Measurements from ENCODE around the gene VWF.

The VWF gene

DNA sequence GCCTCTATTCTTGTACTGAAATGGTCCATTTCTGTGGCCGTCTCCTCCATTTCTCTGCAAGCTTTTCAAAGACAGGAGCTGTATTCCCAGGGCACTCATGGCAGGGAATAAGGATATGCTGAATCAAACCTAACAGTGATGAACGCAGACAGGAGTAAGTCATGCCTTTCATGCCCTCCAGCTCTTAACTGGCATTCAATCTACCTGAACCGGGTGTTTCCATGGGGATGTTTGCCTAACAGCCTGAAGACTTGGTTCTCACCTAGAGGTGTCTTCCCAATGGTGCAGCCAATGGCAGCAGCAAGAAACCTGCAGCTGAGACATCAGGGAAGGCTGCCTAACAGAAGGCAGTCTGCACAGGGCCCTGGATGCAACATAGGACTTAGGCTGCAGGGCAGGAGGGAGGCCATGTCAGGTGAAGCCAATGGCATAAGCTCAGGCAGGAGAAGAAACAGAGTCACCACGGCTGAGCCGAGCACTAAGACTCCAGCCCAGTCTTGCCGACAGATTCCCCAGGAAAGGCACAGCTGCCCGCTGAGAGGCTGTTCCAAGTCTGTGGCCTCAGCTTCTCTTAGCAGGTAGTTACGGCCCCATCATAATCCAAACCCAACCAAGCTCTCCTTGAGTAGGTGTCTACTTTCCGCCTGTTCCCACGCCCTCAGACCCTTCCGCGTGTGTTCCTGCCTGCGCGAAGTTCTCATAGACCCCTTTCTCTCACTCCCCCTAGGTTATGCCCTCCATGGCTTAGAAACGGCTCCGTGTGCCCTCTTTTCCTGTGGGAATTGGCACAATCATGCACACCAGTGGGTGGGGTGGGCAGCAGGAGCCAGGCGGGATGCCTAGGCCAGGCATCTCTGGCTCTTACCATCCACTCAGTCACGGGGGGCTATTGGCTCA lies 44.1 kb downstream of the VWF start:
- TF ChIP-seq, protein P1, sequence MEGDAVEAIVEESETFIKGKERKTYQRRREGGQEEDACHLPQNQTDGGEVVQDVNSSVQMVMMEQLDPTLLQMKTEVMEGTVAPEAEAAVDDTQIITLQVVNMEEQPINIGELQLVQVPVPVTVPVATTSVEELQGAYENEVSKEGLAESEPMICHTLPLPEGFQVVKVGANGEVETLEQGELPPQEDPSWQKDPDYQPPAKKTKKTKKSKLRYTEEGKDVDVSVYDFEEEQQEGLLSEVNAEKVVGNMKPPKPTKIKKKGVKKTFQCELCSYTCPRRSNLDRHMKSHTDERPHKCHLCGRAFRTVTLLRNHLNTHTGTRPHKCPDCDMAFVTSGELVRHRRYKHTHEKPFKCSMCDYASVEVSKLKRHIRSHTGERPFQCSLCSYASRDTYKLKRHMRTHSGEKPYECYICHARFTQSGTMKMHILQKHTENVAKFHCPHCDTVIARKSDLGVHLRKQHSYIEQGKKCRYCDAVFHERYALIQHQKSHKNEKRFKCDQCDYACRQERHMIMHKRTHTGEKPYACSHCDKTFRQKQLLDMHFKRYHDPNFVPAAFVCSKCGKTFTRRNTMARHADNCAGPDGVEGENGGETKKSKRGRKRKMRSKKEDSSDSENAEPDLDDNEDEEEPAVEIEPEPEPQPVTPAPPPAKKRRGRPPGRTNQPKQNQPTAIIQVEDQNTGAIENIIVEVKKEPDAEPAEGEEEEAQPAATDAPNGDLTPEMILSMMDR (IDR thresholded peaks at IDR 0.05; ENCODE audit: low read depth, low read length), result no peak
- DNase-seq (ENCODE audit: extremely low read depth, low read depth), result no peak

DNA sequence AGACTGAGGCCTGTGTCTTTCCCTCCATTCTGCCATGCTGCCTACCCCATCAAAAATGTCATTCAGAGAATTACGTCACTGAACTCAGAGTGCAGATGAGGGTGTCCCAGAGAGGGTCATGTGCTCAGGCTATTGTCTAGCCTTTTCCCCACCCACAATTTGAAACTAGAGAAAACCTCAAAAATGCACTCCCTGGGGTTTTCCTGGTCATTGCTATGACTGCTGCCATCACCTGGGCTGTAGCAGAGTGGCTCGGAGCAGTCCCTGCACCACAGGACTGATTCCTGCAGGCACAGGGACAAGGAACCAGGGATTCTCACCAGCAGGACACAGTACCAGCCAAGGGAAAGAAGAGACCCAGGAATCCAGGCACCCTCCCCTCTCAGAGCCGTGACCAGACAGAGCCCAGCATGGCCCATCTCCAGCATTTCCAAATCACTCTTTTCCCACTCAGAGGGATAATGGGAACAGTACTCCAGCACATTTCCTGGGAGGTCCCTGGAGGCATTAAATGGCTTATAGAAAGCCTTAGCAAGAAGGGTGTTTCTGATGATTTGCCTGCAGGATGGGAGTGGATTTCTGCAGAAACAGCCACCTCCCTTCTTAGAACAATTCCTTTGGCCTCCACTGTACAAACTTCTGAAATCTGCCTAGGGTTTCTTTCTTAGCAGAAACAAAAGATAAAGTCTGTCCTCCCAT lies 45.9 kb downstream of the VWF start:
- DNase-seq (ENCODE audit: extremely low read depth, low read depth), result no peak
- TF ChIP-seq, protein P1 (IDR thresholded peaks at IDR 0.05; ENCODE audit: low read depth, low read length), result no peak

DNA sequence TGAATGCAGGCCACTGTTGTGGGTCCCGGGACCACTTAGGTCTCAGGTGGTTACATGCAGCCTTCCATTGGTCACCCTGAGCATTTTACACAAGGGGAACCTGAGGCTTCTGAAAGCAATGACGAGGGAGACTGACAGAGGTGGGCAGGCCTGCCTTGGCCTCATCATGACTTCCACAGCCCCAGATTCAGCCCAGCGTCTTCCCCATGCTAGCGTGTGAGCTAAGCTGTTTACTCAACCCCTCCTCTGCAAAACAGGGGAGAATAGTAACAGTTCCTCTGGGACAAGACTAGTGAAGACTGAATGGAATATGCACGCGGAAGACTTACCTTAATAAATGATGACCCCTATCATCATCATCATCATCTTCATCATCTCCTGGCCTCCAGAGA lies 46.8 kb downstream of the VWF start:
- DNase-seq (ENCODE audit: extremely low read depth, low read depth), result no peak
- TF ChIP-seq, protein P1 (IDR thresholded peaks at IDR 0.05; ENCODE audit: low read depth, low read length), result no peak

DNA sequence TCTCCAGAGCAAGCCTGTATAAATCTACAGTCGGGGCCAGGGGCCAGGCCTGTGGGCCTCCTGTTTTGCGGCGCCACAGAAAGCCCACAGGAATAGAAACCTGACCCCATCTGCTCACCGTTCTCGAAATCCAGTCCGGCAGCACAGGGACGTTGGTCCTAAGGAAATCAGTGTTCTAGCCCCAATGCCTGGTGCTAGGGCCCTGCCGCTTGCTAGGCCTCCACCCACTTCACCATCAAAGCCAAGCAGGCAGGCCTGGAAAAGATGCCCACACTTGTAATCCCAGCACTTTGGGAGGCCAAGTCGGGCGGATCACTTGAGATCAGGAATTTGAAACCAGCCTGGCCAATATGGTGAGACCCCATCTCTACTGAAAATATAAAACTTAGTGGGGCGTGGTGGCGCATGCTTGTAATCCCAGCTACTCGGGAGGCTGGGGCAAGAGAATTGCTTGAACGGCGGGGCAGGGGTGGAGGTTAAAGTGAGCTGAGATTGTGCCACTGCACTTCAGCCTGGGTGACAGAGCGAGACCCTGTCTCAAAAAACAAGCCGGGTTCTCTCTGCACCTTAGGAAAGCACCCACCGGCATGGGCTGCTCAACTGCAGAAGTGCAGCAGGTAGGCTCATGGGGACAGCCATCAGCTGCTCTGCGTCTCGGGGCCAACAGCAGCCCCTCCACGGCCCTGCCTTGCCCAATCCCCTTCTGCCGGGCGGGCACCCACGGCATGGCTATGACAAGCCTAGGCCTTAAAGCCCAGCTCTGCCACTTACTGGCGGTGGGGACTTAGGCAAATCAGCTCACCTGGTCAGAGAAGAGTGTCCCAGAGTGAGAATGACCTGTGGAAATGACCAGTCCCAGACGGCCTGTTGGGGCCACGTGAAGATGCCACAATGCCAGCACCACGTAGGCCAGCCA lies 47.4 kb downstream of the VWF start:
- TF ChIP-seq, protein P1 (IDR thresholded peaks at IDR 0.05; ENCODE audit: low read depth, low read length), result no peak

DNA sequence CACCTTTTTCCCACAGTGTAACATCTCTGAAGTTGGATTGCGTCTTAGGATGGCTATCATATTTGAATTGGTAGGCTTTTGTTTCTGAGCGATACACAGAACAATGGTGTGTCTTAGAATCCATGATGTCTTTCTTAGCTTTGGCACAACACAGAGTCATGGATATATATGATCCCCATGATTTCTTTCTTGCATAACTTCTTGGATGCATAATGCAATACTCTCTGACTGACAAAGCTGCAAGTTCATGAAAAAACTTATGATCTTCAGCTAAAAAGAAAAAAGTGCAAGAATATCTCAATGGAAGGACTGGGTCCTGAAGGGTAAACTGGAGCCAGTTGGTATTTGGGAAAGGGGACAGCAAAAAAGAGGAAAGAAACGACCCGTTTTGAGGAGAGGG lies 48.1 kb downstream of the VWF start:
- no peak for DNase-seq (ENCODE audit: extremely low read depth, low read depth)
- TF ChIP-seq, protein P1 (IDR thresholded peaks at IDR 0.05; ENCODE audit: low read depth, low read length), result no peak

More for the DNA sequence above, 47.4 kb downstream of the VWF start:
- DNase-seq (ENCODE audit: extremely low read depth, low read depth), result no peak

DNA sequence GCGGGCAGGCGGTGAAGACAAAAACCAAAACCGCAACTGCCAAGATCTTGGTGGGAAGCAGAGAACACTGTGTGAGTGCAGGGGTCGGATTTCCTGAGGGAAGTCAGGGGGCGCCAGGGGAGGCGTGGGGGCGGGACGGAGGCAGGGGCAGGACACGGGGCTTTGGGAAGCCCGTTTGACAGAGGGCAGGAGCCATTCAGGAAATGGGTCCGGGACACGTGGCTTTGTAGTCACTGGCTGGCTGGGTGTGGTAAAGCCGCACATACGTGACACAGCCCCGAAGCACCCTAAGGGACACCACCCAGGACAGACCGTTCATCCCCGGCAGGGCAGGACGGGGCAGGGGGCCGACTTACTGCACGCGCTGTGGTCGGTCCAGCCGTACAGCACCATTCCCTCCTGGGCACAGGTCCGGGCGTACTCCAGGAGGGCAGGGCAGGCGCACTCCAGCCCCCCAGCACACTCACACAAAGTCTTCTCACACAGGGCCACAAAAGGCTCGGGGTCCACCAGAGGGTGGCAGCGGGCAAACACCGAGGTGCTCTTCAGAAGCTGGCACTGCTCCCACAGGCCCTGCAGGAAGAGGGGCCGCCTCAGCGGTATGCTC lies 49.4 kb downstream of the VWF start:
- TF ChIP-seq, protein P1 (IDR thresholded peaks at IDR 0.05; ENCODE audit: low read depth, low read length), result no peak
- DNase-seq (ENCODE audit: extremely low read depth, low read depth), result no peak

Measured in AG09319 (cell line).